H1 (cell line): ENCODE results near the gene HIGD2A. TPM values are rescaled to one million over a fixed set of nuclear protein-coding genes. Genes with fewer than 3 reads are reported as not detected.

Source experiments
- CTCF ChIA-PET: fragments of 300-600 bp; sonication (Branson Sonifier 250); formaldehyde crosslinking; loops from one replicate; lab custom pipeline; 2021; ENCODE audit not compliant: partially characterized antibody; lab: Charles Lee
- POLR2A ChIA-PET: fragments of 300-600 bp; sonication (Branson Sonifier 250); formaldehyde crosslinking; loops from one replicate; lab custom pipeline; 2021; ENCODE audit warnings: inconsistent platforms; ENCODE audit not compliant: partially characterized antibody; lab: Charles Lee
- DNase-seq, 2 experiments: peaks; one replicate each; pipeline versions ENCODE4 v3.0.0 to v3.0.0-alpha.2; 2010 to 2022; ENCODE audit warnings: low spot score in 2 of 2, low read depth in 1 of 2, mixed read lengths in 1 of 2
- FAIRE-seq: peaks from 2 replicates; lab custom pipeline; 2011; peaks lifted over from hg19 to GRCh38; lab: Jason Lieb, UNC
- H2AFZ ChIP-seq: 2 replicates; pipeline ENCODE4 v1.8.1; 2012; ENCODE audit warnings: low read length, inconsistent platforms
- H2AK5ac ChIP-seq: 2 replicates; pipeline ENCODE4 v1.6.1; 2013; ENCODE audit warnings: low read depth, low read length
- H2BK120ac ChIP-seq: replicated peaks from 2 replicates; pipeline ENCODE3; 2013; ENCODE audit warnings: low read depth, low read length, inconsistent platforms
- H2BK12ac ChIP-seq: 2 replicates; pipeline ENCODE4 v1.6.1; 2013; ENCODE audit warnings: low read depth, low read length
- H2BK15ac ChIP-seq: 2 replicates; pipeline ENCODE4 v1.6.1; 2013; ENCODE audit warnings: low read length
- H2BK20ac ChIP-seq: 2 replicates; pipeline ENCODE4 v1.6.1; 2013; ENCODE audit warnings: low read length
- H2BK5ac ChIP-seq: 2 replicates; pipeline ENCODE4 v1.6.1; 2013; ENCODE audit warnings: low read depth, low read length
- H3K14ac ChIP-seq: 2 replicates; pipeline ENCODE4 v1.6.1; 2013; ENCODE audit warnings: inconsistent platforms; ENCODE audit not compliant: insufficient read length
- H3K18ac ChIP-seq: 2 replicates; pipeline ENCODE4 v1.6.1; 2013; ENCODE audit warnings: low read length; ENCODE audit errors: extremely low read depth
- H3K23ac ChIP-seq: 2 replicates; pipeline ENCODE4 v1.6.1; 2013; ENCODE audit warnings: inconsistent platforms; ENCODE audit not compliant: insufficient read length
- H3K23me2 ChIP-seq: 2 replicates; pipeline ENCODE4 v1.6.1; 2013; ENCODE audit warnings: low read depth, low read length
- H3K27ac ChIP-seq: 2 replicates; pipeline ENCODE4 v1.6.1; 2011; ENCODE audit warnings: low read depth, low read length, inconsistent platforms
- H3K27me3 ChIP-seq, 4 experiments: replicated peaks in 1 of 4; 1 replicate in 1 of 4; 2 replicates in 3 of 4; pipeline versions ENCODE4 v1.6.1 to v1.8.1; 2011 to 2013; ENCODE audit warnings: low read length in 3 of 4, mild to moderate bottlenecking in 3 of 4, inconsistent platforms in 2 of 4, mixed read lengths in 2 of 4, moderate library complexity in 1 of 4; ENCODE audit not compliant: control insufficient read depth in 3 of 4, insufficient read depth in 3 of 4; ENCODE audit errors: extremely low read depth in 1 of 4
- H3K36me3 ChIP-seq, 4 experiments: 2 replicates each; pipeline versions ENCODE4 v1.6.1 to v1.8.1; 2011 to 2013; ENCODE audit warnings: mild to moderate bottlenecking in 4 of 4, low read length in 3 of 4, moderate library complexity in 2 of 4, control low read depth in 1 of 4, inconsistent platforms in 1 of 4; ENCODE audit not compliant: insufficient read depth in 4 of 4, control insufficient read depth in 2 of 4
- H3K4ac ChIP-seq: replicated peaks from 2 replicates; pipeline ENCODE3; 2013; ENCODE audit warnings: low read length, low read depth, mixed read lengths, inconsistent platforms; ENCODE audit not compliant: insufficient read length
- H3K4me1 ChIP-seq, 4 experiments: replicated peaks in 1 of 4; 1 replicate in 1 of 4; 2 replicates in 3 of 4; pipeline versions ENCODE4 v1.6.1 to v1.8.1; 2011 to 2013; ENCODE audit warnings: low read length in 3 of 4, inconsistent platforms in 2 of 4, mixed read lengths in 1 of 4; ENCODE audit not compliant: insufficient read depth in 4 of 4, control insufficient read depth in 3 of 4
- H3K4me2 ChIP-seq, 2 experiments: 2 replicates each; pipeline versions ENCODE4 v1.6.1 to v1.8.1; 2011 to 2013; ENCODE audit warnings: low read depth in 2 of 2, low read length in 2 of 2, control low read depth in 1 of 2, inconsistent platforms in 1 of 2, mild to moderate bottlenecking in 1 of 2; ENCODE audit not compliant: insufficient read depth in 1 of 2
- H3K4me3 ChIP-seq, 4 experiments: fragments of 200-600, 300-600 bp in 1 of 4; sonication (generic), shearing (Covaris generic), sonication (Bioruptor Twin) in 1 of 4; 2 replicates each; pipeline versions ENCODE4 v1.5.1 to v1.8.1; 2011 to 2016; ENCODE audit warnings: low read length in 4 of 4, low read depth in 3 of 4, control low read depth in 2 of 4, inconsistent platforms in 2 of 4, mild to moderate bottlenecking in 2 of 4, mixed read lengths in 1 of 4, moderate library complexity in 1 of 4; ENCODE audit not compliant: insufficient read depth in 2 of 4; ENCODE audit errors: extremely low read depth in 1 of 4
- H3K56ac ChIP-seq: replicated peaks from 2 replicates; pipeline ENCODE3; 2013; ENCODE audit warnings: low read depth, mild to moderate bottlenecking, mixed read lengths, low read length, inconsistent platforms; ENCODE audit not compliant: insufficient read length
- H3K79me1 ChIP-seq: 2 replicates; pipeline ENCODE4 v1.6.1; 2013; ENCODE audit warnings: low read depth, low read length, control low read depth
- H3K79me2 ChIP-seq, 2 experiments: 2 replicates each; pipeline versions ENCODE4 v1.6.1 to v1.8.1; 2012 to 2013; ENCODE audit warnings: low read length in 2 of 2, mild to moderate bottlenecking in 2 of 2, inconsistent platforms in 1 of 2; ENCODE audit not compliant: insufficient read depth in 2 of 2, control insufficient read depth in 1 of 2
- H3K9ac ChIP-seq, 4 experiments: replicated peaks in 1 of 4; 1 replicate in 1 of 4; 2 replicates in 3 of 4; pipeline versions ENCODE4 v1.6.1 to v1.8.1; 2011 to 2013; ENCODE audit warnings: low read depth in 3 of 4, low read length in 3 of 4, control low read depth in 2 of 4, mild to moderate bottlenecking in 2 of 4, moderate library complexity in 2 of 4, inconsistent platforms in 1 of 4; ENCODE audit errors: extremely low read depth in 1 of 4
- H3K9me3 ChIP-seq, 2 experiments: 2 replicates each; pipeline versions ENCODE4 v1.6.1 to v1.8.1; 2012 to 2013; ENCODE audit warnings: mild to moderate bottlenecking in 2 of 2, moderate library complexity in 2 of 2, control low read depth in 1 of 2, inconsistent platforms in 1 of 2, low read depth in 1 of 2, low read length in 1 of 2, mixed read lengths in 1 of 2; ENCODE audit not compliant: insufficient read depth in 2 of 2
- H4K20me1 ChIP-seq, 2 experiments: replicated peaks in 1 of 2; 2 replicates each; pipeline versions ENCODE3 to v1.8.1; 2011 to 2013; ENCODE audit warnings: inconsistent platforms in 2 of 2, low read length in 2 of 2, mild to moderate bottlenecking in 1 of 2; ENCODE audit not compliant: insufficient read depth in 2 of 2, control insufficient read depth in 1 of 2
- H4K5ac ChIP-seq: 2 replicates; pipeline ENCODE4 v1.6.1; 2013; ENCODE audit warnings: low read length, low read depth, mixed read lengths, inconsistent platforms; ENCODE audit not compliant: insufficient read length
- H4K8ac ChIP-seq: 2 replicates; pipeline ENCODE4 v1.8.0; 2013; ENCODE audit warnings: mild to moderate bottlenecking, moderate library complexity, low read length, inconsistent platforms; ENCODE audit not compliant: insufficient read depth; ENCODE audit errors: extremely low read depth
- H4K91ac ChIP-seq: replicated peaks from 2 replicates; pipeline ENCODE3; 2013; ENCODE audit warnings: low read length, mixed read lengths, inconsistent platforms; ENCODE audit not compliant: insufficient read length
- CBX5 ChIP-seq: fragments of 300-800, 300-1000 bp; sonication (generic); IDR thresholded peaks from 2 replicates; pipeline ENCODE4 v1.7.1; 2016; ENCODE audit warnings: antibody characterized with exemption, low read length, low read depth
- CREB1 ChIP-seq: IDR thresholded peaks from 2 replicates; pipeline ENCODE4 v1.6.1; 2012; ENCODE audit warnings: inconsistent platforms
- CTCF ChIP-seq, 3 experiments: IDR thresholded peaks; 1 replicate in 2 of 3; 2 replicates in 1 of 3; pipeline versions ENCODE4 v1.5.1 to v1.6.1; 2011; ENCODE audit warnings: low read length in 3 of 3, mild to moderate bottlenecking in 3 of 3, inconsistent platforms in 2 of 3, low read depth in 1 of 3, moderate library complexity in 1 of 3; ENCODE audit not compliant: insufficient read depth in 1 of 3; ENCODE audit errors: control extremely low read depth in 1 of 3
- EZH2 ChIP-seq: fragments of 200-600 bp; sonication (generic); IDR thresholded peaks from 2 replicates; pipeline ENCODE4 v1.7.1; 2012; ENCODE audit warnings: low read depth, mild to moderate bottlenecking, moderate library complexity, low read length, inconsistent platforms; ENCODE audit not compliant: severe bottlenecking
- RAD21 ChIP-seq, 2 experiments: IDR thresholded peaks in 1 of 2; conservative IDR thresholded peaks in 1 of 2; 2 replicates each; pipeline ENCODE4 v1.6.1; 2011; ENCODE audit warnings: low read depth in 2 of 2, low read length in 2 of 2, improper control_type of control experiment in 1 of 2, inconsistent platforms in 1 of 2, mild to moderate bottlenecking in 1 of 2, moderate library complexity in 1 of 2
- RXRA ChIP-seq: IDR thresholded peaks from 2 replicates; pipeline ENCODE4 v1.6.1; 2011; ENCODE audit warnings: low read depth, mild to moderate bottlenecking, low read length, moderate library complexity; ENCODE audit not compliant: insufficient read depth
- TEAD4 ChIP-seq: IDR thresholded peaks from 2 replicates; pipeline ENCODE4 v1.6.1; 2012; ENCODE audit warnings: low read depth, low read length, inconsistent platforms, mixed read lengths
- WGBS, 2 experiments: shearing (Covaris generic) in 1 of 2; methylation state at CpG; one replicate each; pipeline versions ENCODE4 v1.1.6 to v1.1.7; 2013 to 2015; ENCODE audit warnings: low lambda C conversion rate in 2 of 2, mixed read lengths in 2 of 2, inconsistent platforms in 1 of 2, low coverage in 1 of 2, missing lambda C conversion rate in 1 of 2; ENCODE audit not compliant: insufficient replicate concordance in 2 of 2, insufficient coverage in 1 of 2, insufficient read length in 1 of 2; ENCODE audit errors: extremely low coverage in 1 of 2, missing lambda C conversion rate in 1 of 2; 5-methylcytosine and 5-hydroxymethylcytosine counted together
- polyA plus RNA-seq, 7 experiments: library from polyadenylated mRNA; depleted of rRNA in 3 of 7; stranded (reverse) in 5 of 7; unstranded in 2 of 7; fragments of >200 nt in 5 of 7; fragments of 200-250 nt in 2 of 7; gene quantifications; 1 replicate in 5 of 7; 2 replicates in 1 of 7; 4 replicates in 1 of 7; pipeline versions ENCODE4 v1.2.1 to v1.2.3, GENCODE V29; 2011 to 2013; ENCODE audit warnings: missing spikeins in 2 of 7, mixed read lengths in 2 of 7
- total RNA-seq: library from RNA; stranded (reverse); fragmentation: NEBNext Ultra II Directional; extraction: Animal tissue kit (Norgen Biotek cat#: 25700); gene quantifications from 2 replicates; pipeline ENCODE4 v1.2.1, GENCODE V29; 2021

Gene HIGD2A
- total and polyA plus RNA-seq, 2 of the 8 experiments (the other 6 are each of a cell fraction or from before 2014, with no cell fraction given) = 95.5 to 264 TPM

GRCh38 chr5:176406436-176407052 is 18.0 kb downstream of the HIGD2A start:
- Histone ChIP-seq H2BK5ac (no peak overlapping the region), H3K36me3 (0 out of 8 replicates have a peak, but pooled peaks cover 0 to 2% (median 0%) of the 10 kb centered on the region in 4 experiments), H3K9me3 (no peaks in the 10 kb centered on the region), H4K20me1 (no peaks in the 10 kb centered on the region), H2BK15ac (no peak overlapping the region), H3K14ac (no peak overlapping the region), H2AFZ (no peak overlapping the region), H4K5ac (no peak overlapping the region), H3K56ac (no peak overlapping the region), H3K9ac (no peak overlapping the region), H3K4me2 (no peak overlapping the region), H3K23me2 (no peaks in the 10 kb centered on the region), H4K8ac (no peak overlapping the region), H3K18ac (no peak overlapping the region), H2AK5ac (no peak overlapping the region), H2BK12ac (no peak overlapping the region), H3K79me2 (no peaks in the 10 kb centered on the region), H2BK120ac (no peak overlapping the region), H3K4ac (no peak overlapping the region), H2BK20ac (no peak overlapping the region), H3K27me3 (no peaks in the 10 kb centered on the region), H3K23ac (no peak overlapping the region), H3K27ac (no peak overlapping the region), H3K4me1 (no peaks in the 10 kb centered on the region; a peak in 1 of 7 replicates), H3K79me1 (no peaks in the 10 kb centered on the region), H3K4me3 (no peak overlapping the region), H4K91ac (no peak overlapping the region)
- no peak for DNase-seq
- FAIRE-seq = no peak
- ChIA-PET CTCF (interaction anchor here (0.7 to 6.4 kb wide), 20 partner anchors 10 to 199 kb away, joined by 3 to 83 read pairs (median 4); partner anchors contain the start of genes CLTB, FAF2 and KIAA1191), POLR2A (interaction anchor here (0.6 to 7.7 kb wide), 8 partner anchors 10 to 508 kb away, joined by 3 to 57 read pairs (median 4); partner anchors contain the start of genes CLTB, HIGD2A, NOP16 and RNF44)
- WGBS, 2 experiments = 84% methylated on average over 9 of the region's 9 CpGs; no CpG with 5 or more reads in 1 of the 2 experiments
- TF ChIP-seq RAD21 (IDR thresholded peaks at IDR 0.05 in 1 of 2, conservative IDR thresholded peaks at IDR 0.05 in 1 of 2; ENCODE audit: low read depth in 2 of 2, low read length in 2 of 2) (no peak), CTCF (IDR thresholded peaks at IDR 0.05; ENCODE audit: control extremely low read depth in 1 of 3, insufficient read depth in 1 of 3, low read depth in 1 of 3, low read length in 3 of 3) (no peak), RXRA (no peak), EZH2 (no peak), CREB1 (no peak), CBX5 (no peak), TEAD4 (no peak)
